Sigmoid colon (tissue), 7 donors: ENCODE results near the gene CAPZA1. TPM values are rescaled to one million over a fixed set of nuclear protein-coding genes. Genes with fewer than 3 reads are reported as not detected.
A peak's percentile ranks its signal among the peaks of the same experiment; 100 is the strongest.

ENCODE experiments used
- DNase-seq: peaks from one replicate; pipeline ENCODE4 v3.0.0-alpha.2; 2019
- H3K27ac ChIP-seq, 4 donors: fragments of 200-600 bp; sonication (generic); one replicate each; pipeline ENCODE4 v1.5.1; 2016 to 2019; ENCODE audit warnings: mild to moderate bottlenecking in 1 of 4
- H3K27me3 ChIP-seq, 3 donors: fragments of 200-600 bp; sonication (generic); one replicate each; pipeline ENCODE4 v1.5.1; 2019; ENCODE audit warnings: mild to moderate bottlenecking in 1 of 3
- H3K36me3 ChIP-seq, 4 donors: fragments of 200-600 bp; sonication (generic); one replicate each; pipeline ENCODE4 v1.5.1; 2016 to 2019
- H3K4me1 ChIP-seq, 4 donors: fragments of 200-600 bp; sonication (generic); one replicate each; pipeline ENCODE4 v1.5.1; 2017 to 2019
- H3K4me3 ChIP-seq, 4 donors: fragments of 200-600 bp; sonication (generic); one replicate each; pipeline ENCODE4 v1.5.1; 2017 to 2019; ENCODE audit warnings: mild to moderate bottlenecking in 2 of 4, moderate library complexity in 1 of 4
- H3K9me3 ChIP-seq, 4 donors: fragments of 200-600 bp in 3 of 4; sonication (generic) in 3 of 4; one replicate each; pipeline versions ENCODE4 v1.5.1 to v1.6.1; 2013 to 2019
- EP300 ChIP-seq, 4 donors: sonication (generic); formaldehyde crosslinking; IDR thresholded peaks; one replicate each; pipeline ENCODE4 v1.6.1; 2017; ENCODE audit warnings: antibody characterized with exemption in 4 of 4
- POLR2A ChIP-seq, 2 donors: fragments of 450-650 bp; IDR thresholded peaks; one replicate each; pipeline ENCODE4 v1.6.1; 2016; ENCODE audit warnings: antibody characterized with exemption in 2 of 2, mild to moderate bottlenecking in 2 of 2, moderate library complexity in 2 of 2
- POLR2AphosphoS5 ChIP-seq, 4 donors: sonication (generic); formaldehyde crosslinking; IDR thresholded peaks; one replicate each; pipeline ENCODE4 v1.6.1; 2017; ENCODE audit warnings: antibody characterized with exemption in 4 of 4
- WGBS, 2 donors: extraction: QIAGEN DNeasy Blood & Tissue Kit; methylation state at CpG; one replicate each; pipeline ENCODE4 v1.1.7; 2013; 5-methylcytosine and 5-hydroxymethylcytosine counted together
- intact Hi-C: fragments of 100-400 bp; cut with DNase I; formaldehyde crosslinking; loops from one replicate; pipeline ENCODE4 v1.15.1; 2023
- polyA plus RNA-seq, 3 donors: library from polyadenylated mRNA; stranded (reverse); fragments of 200-250 nt; gene quantifications; one replicate each; pipeline ENCODE4 v1.2.3, GENCODE V29; 2013
- total RNA-seq, 4 donors: library from RNA; depleted of rRNA; stranded (reverse); fragments of >200 nt; gene quantifications; one replicate each; pipeline ENCODE4 v1.1.0, GENCODE V29; 2016
- TF ChIP-seq, protein P1 (sequence below), 4 experiments: fragments of 450-650 bp in 3 of 4; fragments of 200-600 bp in 1 of 4; IDR thresholded peaks; one replicate each; pipeline ENCODE4 v1.5.1; 2016 to 2019; ENCODE audit warnings: antibody characterized with exemption in 4 of 4, mild to moderate bottlenecking in 3 of 4, moderate library complexity in 2 of 4
- donor health status: healthy with polysubstance abuse.
- donor health status: Bipolar disorder and iron deficiency.
- donor health status: healthy.

CAPZA1 gene
- total and polyA plus RNA-seq, 7 donors: 75.9 to 160 (median 90.6) TPM

GRCh38 chr1:112687785-112688496 lies 68.3 kb downstream of the CAPZA1 start:
- Histone ChIP-seq H3K27ac (peak overlapping the region; percentile 0 to 48 (median 41)), H3K27me3 (no peaks in the 10 kb centered on the region), H3K36me3 (peaks cover 14 to 47% (median 19%) of the 10 kb centered on the region in 4 donors), H3K4me3 (no peak overlapping the region), H3K9me3 (no peaks in the 10 kb centered on the region), H3K4me1 (peaks cover 0 to 9% (median 3%) of the 10 kb centered on the region in 4 donors)
- 88 to 92% methylated on average over 13 of the region's 13 CpGs for WGBS, 2 donors
- TF ChIP-seq POLR2A (IDR thresholded peaks at IDR 0.05) (no peak), POLR2AphosphoS5 (IDR thresholded peaks at IDR 0.05) (no peak), EP300 (IDR thresholded peaks at IDR 0.05) (no peak)
- TF ChIP-seq, protein P1, sequence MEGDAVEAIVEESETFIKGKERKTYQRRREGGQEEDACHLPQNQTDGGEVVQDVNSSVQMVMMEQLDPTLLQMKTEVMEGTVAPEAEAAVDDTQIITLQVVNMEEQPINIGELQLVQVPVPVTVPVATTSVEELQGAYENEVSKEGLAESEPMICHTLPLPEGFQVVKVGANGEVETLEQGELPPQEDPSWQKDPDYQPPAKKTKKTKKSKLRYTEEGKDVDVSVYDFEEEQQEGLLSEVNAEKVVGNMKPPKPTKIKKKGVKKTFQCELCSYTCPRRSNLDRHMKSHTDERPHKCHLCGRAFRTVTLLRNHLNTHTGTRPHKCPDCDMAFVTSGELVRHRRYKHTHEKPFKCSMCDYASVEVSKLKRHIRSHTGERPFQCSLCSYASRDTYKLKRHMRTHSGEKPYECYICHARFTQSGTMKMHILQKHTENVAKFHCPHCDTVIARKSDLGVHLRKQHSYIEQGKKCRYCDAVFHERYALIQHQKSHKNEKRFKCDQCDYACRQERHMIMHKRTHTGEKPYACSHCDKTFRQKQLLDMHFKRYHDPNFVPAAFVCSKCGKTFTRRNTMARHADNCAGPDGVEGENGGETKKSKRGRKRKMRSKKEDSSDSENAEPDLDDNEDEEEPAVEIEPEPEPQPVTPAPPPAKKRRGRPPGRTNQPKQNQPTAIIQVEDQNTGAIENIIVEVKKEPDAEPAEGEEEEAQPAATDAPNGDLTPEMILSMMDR (IDR thresholded peaks at IDR 0.05): no peak
- intact Hi-C loops: no loop called here
- no peak for DNase-seq

- Histone ChIP-seq H3K9me3 (no peaks in the 10 kb centered on the region), H3K4me3 (no peak overlapping the region), H3K36me3 (peaks cover 17 to 55% (median 23%) of the 10 kb centered on the region in 4 donors), H3K4me1 (peaks cover 0 to 9% (median 3%) of the 10 kb centered on the region in 4 donors), H3K27ac (peak overlapping the region in 3 of 4 donors; percentile 0 to 43 (median 39)), H3K27me3 (no peaks in the 10 kb centered on the region)
- intact Hi-C loops: no loop called here
- no peak for DNase-seq
- no peak for TF ChIP-seq POLR2A (IDR thresholded peaks at IDR 0.05)
- WGBS, 2 donors: 89 to 92% methylated on average over 13 of the region's 13 CpGs
Measured at GRCh38 chr1:112688781-112689193, 69.2 kb downstream of the CAPZA1 start.

DNA sequence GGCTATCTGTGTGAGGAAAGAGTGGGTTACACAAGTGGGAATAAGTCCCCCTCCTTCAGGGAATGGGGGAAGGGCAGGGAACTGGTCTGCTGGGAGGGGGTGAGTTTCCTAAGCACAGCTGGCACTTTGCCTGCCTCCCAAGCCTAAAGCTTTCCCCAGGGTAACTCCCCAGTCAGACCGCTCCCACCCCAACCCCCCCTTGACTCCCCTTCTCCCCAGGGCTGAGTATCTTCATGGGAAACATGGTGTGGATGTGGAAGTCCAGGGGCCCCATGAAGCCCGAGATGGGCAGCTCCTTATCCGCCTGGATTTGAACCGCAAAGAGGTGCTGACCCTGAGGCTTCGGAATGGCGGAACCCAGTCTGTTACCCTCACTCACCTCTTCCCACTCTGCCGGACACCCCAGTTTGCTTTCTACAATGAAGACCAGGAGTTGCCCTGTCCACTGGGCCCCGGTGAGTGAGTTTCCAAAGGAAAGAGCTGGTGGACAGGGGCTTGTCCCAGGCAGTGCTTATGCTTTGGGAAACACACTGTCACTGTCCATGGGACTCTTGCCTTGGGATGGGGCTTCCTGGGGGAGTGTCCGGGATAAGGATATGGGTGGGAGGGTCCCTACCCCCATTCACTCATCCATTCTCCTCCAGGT lies 69.7 kb downstream of the CAPZA1 start:
- no peaks in the 10 kb centered on the region for H3K9me3 ChIP-seq
- H3K27me3 ChIP-seq: no peaks in the 10 kb centered on the region
- WGBS, 2 donors: 94% methylated on average over 9 of the region's 9 CpGs
- intact Hi-C loops: no loop called here
- TF ChIP-seq POLR2A (IDR thresholded peaks at IDR 0.05) (no peak), POLR2AphosphoS5 (IDR thresholded peaks at IDR 0.05) (no peak), EP300 (IDR thresholded peaks at IDR 0.05) (no peak)
- TF ChIP-seq, protein P1 (IDR thresholded peaks at IDR 0.05): no peak
- peaks cover 22 to 60% (median 29%) of the 10 kb centered on the region in 4 donors for H3K36me3 ChIP-seq
- H3K4me3 ChIP-seq: no peak overlapping the region
- no peak for DNase-seq
- peaks cover 0 to 9% (median 3%) of the 10 kb centered on the region in 4 donors for H3K4me1 ChIP-seq
- peak overlapping the region in 3 of 4 donors; percentile 0 to 43 (median 39) for H3K27ac ChIP-seq

DNA sequence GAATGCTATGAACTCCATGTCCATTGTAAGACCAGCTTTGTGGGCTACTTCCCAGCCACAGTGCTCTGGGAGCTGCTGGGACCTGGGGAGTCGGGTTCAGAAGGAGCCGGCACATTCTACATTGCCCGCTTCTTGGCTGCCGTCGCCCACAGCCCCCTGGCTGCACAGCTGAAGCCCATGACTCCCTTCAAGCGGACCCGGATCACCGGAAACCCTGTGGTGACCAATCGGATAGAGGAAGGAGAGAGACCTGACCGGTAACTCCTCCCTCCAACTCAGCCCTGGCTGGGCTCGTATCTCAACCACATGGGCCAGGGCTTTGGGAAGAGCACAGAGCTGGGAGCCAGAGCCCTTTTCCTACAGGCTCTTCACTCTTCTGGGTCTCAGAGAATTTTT lies 70.2 kb downstream of the CAPZA1 start:
- H3K36me3 ChIP-seq: peaks cover 27 to 65% (median 33%) of the 10 kb centered on the region in 4 donors
- H3K4me1 ChIP-seq: peaks cover 0 to 9% (median 3%) of the 10 kb centered on the region in 4 donors
- H3K27ac ChIP-seq: no peak overlapping the region
- no peak for DNase-seq
- H3K4me3 ChIP-seq: no peak overlapping the region
- no peaks in the 10 kb centered on the region for H3K27me3 ChIP-seq
- TF ChIP-seq POLR2AphosphoS5 (IDR thresholded peaks at IDR 0.05) (no peak), EP300 (IDR thresholded peaks at IDR 0.05) (no peak), POLR2A (IDR thresholded peaks at IDR 0.05) (no peak)
- TF ChIP-seq, protein P1 (IDR thresholded peaks at IDR 0.05): no peak
- no peaks in the 10 kb centered on the region for H3K9me3 ChIP-seq
- 96 to 97% methylated on average over 11 of the region's 11 CpGs for WGBS, 2 donors
- intact Hi-C loops: no loop called here

DNA sequence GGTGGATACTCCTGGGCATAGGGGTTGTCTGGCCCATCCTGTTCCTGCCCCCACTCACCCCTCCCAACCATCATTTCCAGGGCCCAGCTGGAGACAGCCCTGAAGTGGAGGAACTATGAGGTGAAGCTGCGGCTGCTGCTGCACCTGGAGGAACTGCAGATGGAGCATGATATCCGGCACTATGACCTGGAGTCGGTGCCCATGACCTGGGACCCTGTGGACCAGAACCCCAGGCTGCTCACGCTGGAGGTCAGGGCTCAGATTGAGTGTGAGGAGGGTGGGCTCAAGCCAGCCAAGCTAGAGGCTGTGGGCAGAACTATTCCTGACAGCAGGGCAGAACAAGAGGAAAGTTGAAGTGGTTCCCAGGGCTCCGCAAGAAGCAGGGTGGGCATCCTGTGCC lies 73.0 kb downstream of the CAPZA1 start:
- Histone ChIP-seq H3K27ac (no peak overlapping the region), H3K9me3 (no peaks in the 10 kb centered on the region), H3K36me3 (peaks cover 34 to 94% (median 41%) of the 10 kb centered on the region in 4 donors), H3K4me1 (peaks cover 0 to 9% (median 3%) of the 10 kb centered on the region in 4 donors), H3K27me3 (no peaks in the 10 kb centered on the region), H3K4me3 (no peak overlapping the region)
- TF ChIP-seq POLR2AphosphoS5 (IDR thresholded peaks at IDR 0.05) (no peak), EP300 (IDR thresholded peaks at IDR 0.05) (no peak), POLR2A (IDR thresholded peaks at IDR 0.05) (no peak)
- TF ChIP-seq, protein P1 (IDR thresholded peaks at IDR 0.05): no peak
- intact Hi-C loops: no loop called here
- WGBS, 2 donors: 95% methylated on average over 5 of the region's 5 CpGs
- DNase-seq: no peak
